AG09309 (cell line): ENCODE results near the gene CTNND2.

ENCODE experiments used
- DNase-seq: peaks from one replicate; pipeline ENCODE4 v3.0.0-alpha.2; 2010; ENCODE audit warnings: low read depth
- H3K4me3 ChIP-seq: 2 replicates; pipeline ENCODE4 v1.5.1; 2011; ENCODE audit warnings: mild to moderate bottlenecking, low read depth, low read length, moderate library complexity; ENCODE audit not compliant: control insufficient read depth
- TF ChIP-seq, protein P1 (sequence below): IDR thresholded peaks from 2 replicates; pipeline ENCODE4 v1.5.1; 2011; ENCODE audit warnings: mild to moderate bottlenecking, low read depth, low read length, inconsistent platforms; ENCODE audit not compliant: insufficient read depth, control insufficient read depth; ENCODE audit errors: missing control alignments

Gene CTNND2

GRCh38 chr5:11062397-11062796 is 841.8 kb downstream of the CTNND2 start:
- TF ChIP-seq, protein P1, sequence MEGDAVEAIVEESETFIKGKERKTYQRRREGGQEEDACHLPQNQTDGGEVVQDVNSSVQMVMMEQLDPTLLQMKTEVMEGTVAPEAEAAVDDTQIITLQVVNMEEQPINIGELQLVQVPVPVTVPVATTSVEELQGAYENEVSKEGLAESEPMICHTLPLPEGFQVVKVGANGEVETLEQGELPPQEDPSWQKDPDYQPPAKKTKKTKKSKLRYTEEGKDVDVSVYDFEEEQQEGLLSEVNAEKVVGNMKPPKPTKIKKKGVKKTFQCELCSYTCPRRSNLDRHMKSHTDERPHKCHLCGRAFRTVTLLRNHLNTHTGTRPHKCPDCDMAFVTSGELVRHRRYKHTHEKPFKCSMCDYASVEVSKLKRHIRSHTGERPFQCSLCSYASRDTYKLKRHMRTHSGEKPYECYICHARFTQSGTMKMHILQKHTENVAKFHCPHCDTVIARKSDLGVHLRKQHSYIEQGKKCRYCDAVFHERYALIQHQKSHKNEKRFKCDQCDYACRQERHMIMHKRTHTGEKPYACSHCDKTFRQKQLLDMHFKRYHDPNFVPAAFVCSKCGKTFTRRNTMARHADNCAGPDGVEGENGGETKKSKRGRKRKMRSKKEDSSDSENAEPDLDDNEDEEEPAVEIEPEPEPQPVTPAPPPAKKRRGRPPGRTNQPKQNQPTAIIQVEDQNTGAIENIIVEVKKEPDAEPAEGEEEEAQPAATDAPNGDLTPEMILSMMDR = no peak
- no peak for DNase-seq
- H3K4me3 ChIP-seq = no peak overlapping the region

GRCh38 chr5:11056560-11056959 is 847.7 kb downstream of the CTNND2 start:
- no peak overlapping the region for H3K4me3 ChIP-seq
- TF ChIP-seq, protein P1 = no peak
- DNase-seq = no peak

- no peak overlapping the region for H3K4me3 ChIP-seq
- TF ChIP-seq, protein P1 = no peak
- DNase-seq = no peak
These were observed 850.2 kb downstream of the CTNND2 start for GRCh38 chr5:11054014-11054413.

DNA sequence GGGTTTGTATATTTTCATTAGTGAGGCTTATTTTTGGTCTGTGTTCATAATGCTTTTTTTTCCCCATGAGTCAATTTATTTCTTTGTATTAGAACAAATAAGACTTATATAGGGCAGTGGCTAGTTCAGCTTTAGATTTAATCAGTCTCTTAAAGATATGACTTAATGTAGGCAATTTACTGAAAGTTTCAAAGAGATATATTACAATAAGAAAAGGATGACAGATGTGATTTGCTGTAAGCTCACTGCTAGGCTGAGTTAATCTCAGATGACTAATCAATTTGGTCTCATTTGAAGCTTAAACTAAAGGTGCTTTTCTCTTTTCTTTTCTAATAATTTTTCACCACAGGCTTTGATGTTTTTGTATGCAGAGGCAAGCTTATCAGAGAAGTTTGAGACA is 851.4 kb downstream of the CTNND2 start:
- TF ChIP-seq, protein P1 = no peak
- no peak overlapping the region for H3K4me3 ChIP-seq
- no peak for DNase-seq

GRCh38 chr5:11050596-11051304 is 853.5 kb downstream of the CTNND2 start:
- H3K4me3 ChIP-seq = no peak overlapping the region
- TF ChIP-seq, protein P1 = no peak
- no peak for DNase-seq

- DNase-seq = no peak
- TF ChIP-seq, protein P1 = no peak
- H3K4me3 ChIP-seq = no peak overlapping the region
These were observed 855.5 kb downstream of the CTNND2 start for GRCh38 chr5:11048760-11049159.
